Nephron (organoid): ENCODE results near the gene KCTD3.

Experiments
- H3K27ac Mint-ChIP-seq, 3 experiments: 2 replicates each; pipeline ENCODE4 v1.8.0; 2020; ENCODE audit warnings: mixed read lengths in 3 of 3, mild to moderate bottlenecking in 2 of 3, moderate library complexity in 1 of 3
- H3K27me3 Mint-ChIP-seq: 2 replicates; pipeline ENCODE4 v1.8.0; 2021; ENCODE audit warnings: low read depth, mild to moderate bottlenecking, moderate library complexity, mixed read lengths
- H3K36me3 Mint-ChIP-seq: 2 replicates; pipeline ENCODE4 v1.8.0; 2020; ENCODE audit warnings: low read depth, mixed read lengths
- H3K4me1 Mint-ChIP-seq: 2 replicates; pipeline ENCODE4 v1.8.0; 2020; ENCODE audit warnings: mixed read lengths
- H3K4me3 Mint-ChIP-seq, 3 experiments: 2 replicates each; pipeline ENCODE4 v1.8.0; 2020; ENCODE audit warnings: mild to moderate bottlenecking in 3 of 3, mixed read lengths in 3 of 3, moderate library complexity in 2 of 3
- H3K9me3 Mint-ChIP-seq: 2 replicates; pipeline ENCODE4 v1.8.0; 2020; ENCODE audit warnings: mixed read lengths
- CTCF ChIP-seq, 3 experiments: fragments of 200-600 bp; sonication (generic); IDR thresholded peaks; one replicate each; pipeline ENCODE4 v1.5.0; 2021; ENCODE audit warnings: antibody characterized with exemption in 3 of 3; ENCODE audit not compliant: unreplicated experiment in 3 of 3

The KCTD3 gene

DNA sequence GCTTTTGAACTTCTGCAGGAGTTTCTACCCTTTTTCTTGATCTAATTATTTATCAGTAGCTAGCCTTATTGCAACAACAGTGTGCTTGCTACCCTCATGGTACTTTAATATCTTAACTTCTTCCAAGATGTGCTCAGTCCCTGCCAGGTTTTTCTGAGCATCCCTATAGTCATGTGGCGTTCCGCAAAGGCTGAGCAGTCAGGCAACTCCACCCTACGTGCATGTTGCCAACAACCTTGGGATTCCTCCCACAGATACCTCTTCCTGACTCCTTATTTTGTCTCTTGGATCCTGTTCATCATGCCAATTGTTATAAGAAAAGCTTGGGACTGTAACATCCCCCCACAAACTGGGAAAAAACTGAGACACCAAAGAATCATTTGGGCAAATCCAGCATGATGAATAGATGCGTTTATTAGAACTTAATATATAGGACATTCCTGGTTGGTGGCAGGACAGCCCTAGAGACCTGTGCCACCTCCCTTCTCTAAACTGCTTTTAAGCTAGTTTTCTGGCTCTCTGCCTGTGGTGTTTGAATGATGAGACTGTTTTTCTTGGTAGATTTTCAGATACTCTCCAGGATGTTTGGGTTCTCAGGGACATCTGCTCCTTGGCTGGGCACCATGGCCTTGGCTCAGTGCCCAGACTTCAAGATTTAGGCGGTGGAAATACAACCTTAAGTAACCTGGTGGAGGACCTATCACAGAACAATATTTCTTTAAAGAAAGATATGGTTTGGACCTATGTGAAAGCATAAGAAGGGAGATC is 27.1 kb upstream of the KCTD3 start:
- Mint-ChIP-seq H3K9me3 (peaks cover 13% of the 10 kb centered on the region), H3K27ac (peak overlapping the region in 1 of 3 experiments; percentile 9), H3K4me1 (peaks cover 8% of the 10 kb centered on the region), H3K36me3 (no peaks in the 10 kb centered on the region), H3K27me3 (peaks cover 4% of the 10 kb centered on the region), H3K4me3 (no peak overlapping the region)
- no peak for TF ChIP-seq CTCF (IDR thresholded peaks at IDR 0.05; ENCODE audit: unreplicated experiment in 3 of 3)

GRCh38 chr1:215542301-215542700 is 24.8 kb upstream of the KCTD3 start:
- no peak for TF ChIP-seq CTCF (IDR thresholded peaks at IDR 0.05; ENCODE audit: unreplicated experiment in 3 of 3)
- Mint-ChIP-seq H3K4me1 (peaks cover 8% of the 10 kb centered on the region), H3K9me3 (peaks cover 5% of the 10 kb centered on the region), H3K27me3 (no peaks in the 10 kb centered on the region), H3K27ac (no peak overlapping the region), H3K4me3 (no peak overlapping the region), H3K36me3 (no peaks in the 10 kb centered on the region)

- peaks cover 8% of the 10 kb centered on the region for H3K4me1 Mint-ChIP-seq
- no peak for TF ChIP-seq CTCF (IDR thresholded peaks at IDR 0.05; ENCODE audit: unreplicated experiment in 3 of 3)
- H3K27me3 Mint-ChIP-seq: no peaks in the 10 kb centered on the region
Observed at GRCh38 chr1:215543191-215543606, 23.9 kb upstream of the KCTD3 start.

DNA sequence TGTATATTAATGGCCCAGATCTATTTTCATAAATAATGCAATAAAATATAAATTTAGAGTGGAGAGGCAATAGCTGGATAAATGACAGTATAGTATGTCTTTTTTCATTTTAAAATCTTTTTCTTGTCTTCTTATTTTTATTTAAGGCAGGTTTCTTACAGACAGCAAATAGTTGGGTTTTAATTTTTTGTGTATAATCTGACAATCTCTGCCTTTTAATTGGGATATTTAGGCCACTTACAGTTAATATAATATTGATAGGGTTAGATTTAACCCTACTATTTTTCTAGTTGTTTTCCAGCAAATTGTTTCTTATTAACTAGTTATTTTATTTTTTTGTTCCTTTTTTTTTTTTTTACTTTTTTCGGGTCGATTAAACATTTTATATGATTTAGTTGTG is 23.3 kb upstream of the KCTD3 start:
- H3K4me3 Mint-ChIP-seq: no peak overlapping the region
- TF ChIP-seq CTCF (IDR thresholded peaks at IDR 0.05; ENCODE audit: unreplicated experiment in 3 of 3): no peak
- H3K27ac Mint-ChIP-seq: no peak overlapping the region
- no peaks in the 10 kb centered on the region for H3K36me3 Mint-ChIP-seq
- H3K27me3 Mint-ChIP-seq: no peaks in the 10 kb centered on the region
- H3K9me3 Mint-ChIP-seq: peaks cover 5% of the 10 kb centered on the region
- peaks cover 8% of the 10 kb centered on the region for H3K4me1 Mint-ChIP-seq

More at GRCh38 chr1:215543191-215543606, 23.9 kb upstream of the KCTD3 start:
- no peak overlapping the region for H3K27ac Mint-ChIP-seq
- H3K9me3 Mint-ChIP-seq: peaks cover 5% of the 10 kb centered on the region
- no peaks in the 10 kb centered on the region for H3K36me3 Mint-ChIP-seq
- no peak overlapping the region for H3K4me3 Mint-ChIP-seq

- Mint-ChIP-seq H3K9me3 (peaks cover 5% of the 10 kb centered on the region), H3K4me3 (no peak overlapping the region), H3K4me1 (peaks cover 8% of the 10 kb centered on the region), H3K36me3 (no peaks in the 10 kb centered on the region), H3K27ac (no peak overlapping the region), H3K27me3 (no peaks in the 10 kb centered on the region)
- no peak for TF ChIP-seq CTCF (IDR thresholded peaks at IDR 0.05; ENCODE audit: unreplicated experiment in 3 of 3)
Observed at GRCh38 chr1:215544566-215544965, 22.5 kb upstream of the KCTD3 start.

GRCh38 chr1:215545096-215545495 is 22.0 kb upstream of the KCTD3 start:
- Mint-ChIP-seq H3K27me3 (no peaks in the 10 kb centered on the region), H3K4me3 (no peak overlapping the region), H3K4me1 (peaks cover 4% of the 10 kb centered on the region), H3K9me3 (peaks cover 5% of the 10 kb centered on the region), H3K27ac (no peak overlapping the region), H3K36me3 (no peaks in the 10 kb centered on the region)
- no peak for TF ChIP-seq CTCF (IDR thresholded peaks at IDR 0.05; ENCODE audit: unreplicated experiment in 3 of 3)
